ENCODE measurements around the gene MPHOSPH10.

GRCh38 chr2:71186973-71187372, 56.5 kb downstream of the MPHOSPH10 start:
- no peak for TF ChIP-seq CTCF (IDR thresholded peaks at IDR 0.05)
- no peak for TF ChIP-seq POLR2A (IDR thresholded peaks at IDR 0.05)

Data from body of pancreas (tissue), 4 donors.